IMR-90 (cell line): ENCODE results near the gene KCNJ1. TPM values are rescaled to one million over a fixed set of nuclear protein-coding genes. Genes with fewer than 3 reads are reported as not detected.

Experiments
- ATAC-seq: fragments of 200-7000 bp; cut with Tn5 transposase; 2 replicates; pipeline ENCODE4 v1.9.1; 2020; ENCODE audit warnings: low read depth, mild to moderate bottlenecking, moderate library complexity
- BruUV-seq: library from RNA; stranded (reverse); fragments of 400-500 nt; replicated peaks from 2 replicates; lab custom pipeline; 2021; lab: Mats Ljungman, UMichigan
- CTCF ChIA-PET: fragments of 300-600 bp; formaldehyde crosslinking; extraction: SDS; loops from one replicate; lab custom pipeline; 2021; ENCODE audit warnings: antibody characterized with exemption; lab: Yijun Ruan, JAX
- POLR2A ChIA-PET: fragments of 300-600 bp; sonication (Branson Sonifier 250); formaldehyde crosslinking; loops from one replicate; lab custom pipeline; 2022; ENCODE audit warnings: antibody characterized with exemption; ENCODE audit not compliant: unreplicated experiment; lab: Charles Lee
- DNase-seq: peaks from one replicate; pipeline ENCODE4 v3.0.0; 2013
- H2AFZ ChIP-seq: replicated peaks from 2 replicates; pipeline ENCODE3; 2013; ENCODE audit warnings: low read length, mild to moderate bottlenecking; ENCODE audit not compliant: poor library complexity
- H2AK5ac ChIP-seq: 2 replicates; pipeline ENCODE4 v1.6.1; 2013; ENCODE audit warnings: low read depth, low read length, inconsistent platforms
- H2AK9ac ChIP-seq: replicated peaks from 2 replicates; pipeline ENCODE3; 2013; ENCODE audit warnings: mild to moderate bottlenecking, low read depth, low read length, moderate library complexity; ENCODE audit not compliant: poor library complexity
- H2BK120ac ChIP-seq: 2 replicates; pipeline ENCODE4 v1.6.1; 2013; ENCODE audit warnings: low read depth, low read length, inconsistent platforms
- H2BK15ac ChIP-seq: 3 replicates; pipeline ENCODE4 v1.6.1; 2013; ENCODE audit warnings: low read depth, low read length, inconsistent platforms
- H2BK20ac ChIP-seq: 2 replicates; pipeline ENCODE4 v1.6.1; 2013; ENCODE audit warnings: low read depth, mild to moderate bottlenecking, inconsistent platforms, low read length, moderate library complexity
- H2BK5ac ChIP-seq: 2 replicates; pipeline ENCODE4 v1.6.1; 2013; ENCODE audit warnings: mild to moderate bottlenecking, low read depth, low read length, inconsistent platforms; ENCODE audit not compliant: poor library complexity, severe bottlenecking
- H3K14ac ChIP-seq: replicated peaks from 2 replicates; pipeline ENCODE4 v1.6.1; 2013; ENCODE audit warnings: low read depth, low read length, inconsistent platforms
- H3K18ac ChIP-seq: 2 replicates; pipeline ENCODE4 v1.6.1; 2013; ENCODE audit warnings: low read depth, low read length, control low read depth
- H3K23ac ChIP-seq: 2 replicates; pipeline ENCODE4 v1.6.1; 2013; ENCODE audit warnings: low read depth, low read length, inconsistent platforms
- H3K27ac ChIP-seq: 2 replicates; pipeline ENCODE4 v1.5.1; 2013; ENCODE audit warnings: mild to moderate bottlenecking, control low read depth, low read length; ENCODE audit not compliant: insufficient read depth
- H3K27me3 ChIP-seq: 2 replicates; pipeline ENCODE4 v1.6.1; 2013; ENCODE audit warnings: low read length; ENCODE audit not compliant: control insufficient read depth, insufficient read depth
- H3K36me3 ChIP-seq: 2 replicates; pipeline ENCODE4 v1.6.1; 2013; ENCODE audit warnings: low read length, mixed read lengths; ENCODE audit not compliant: control insufficient read depth, insufficient read depth
- H3K4ac ChIP-seq: 2 replicates; pipeline ENCODE4 v1.6.1; 2013; ENCODE audit warnings: low read depth, low read length, inconsistent platforms
- H3K4me1 ChIP-seq: 2 replicates; pipeline ENCODE4 v1.6.1; 2013; ENCODE audit warnings: low read length, mixed read lengths; ENCODE audit not compliant: control insufficient read depth, insufficient read depth
- H3K4me2 ChIP-seq: 2 replicates; pipeline ENCODE4 v1.6.1; 2013; ENCODE audit warnings: low read depth, mild to moderate bottlenecking, control low read depth, low read length, moderate library complexity
- H3K4me3 ChIP-seq: 2 replicates; pipeline ENCODE4 v1.5.1; 2013; ENCODE audit warnings: low read depth, mild to moderate bottlenecking, control low read depth, low read length, moderate library complexity; ENCODE audit not compliant: insufficient read depth
- H3K56ac ChIP-seq: 2 replicates; pipeline ENCODE4 v1.6.1; 2013; ENCODE audit warnings: low read length, inconsistent platforms; ENCODE audit not compliant: insufficient read depth; ENCODE audit errors: extremely low read depth
- H3K79me1 ChIP-seq, 2 experiments: 2 replicates each; pipeline ENCODE4 v1.6.1; 2013; ENCODE audit warnings: low read length in 2 of 2, inconsistent platforms in 1 of 2, low read depth in 1 of 2
- H3K9ac ChIP-seq: 2 replicates; pipeline ENCODE4 v1.6.1; 2013; ENCODE audit warnings: low read depth, low read length, control low read depth
- H3K9me1 ChIP-seq: 2 replicates; pipeline ENCODE4 v1.6.1; 2013; ENCODE audit warnings: low read length, inconsistent platforms; ENCODE audit not compliant: insufficient read depth
- H3K9me3 ChIP-seq: 2 replicates; pipeline ENCODE4 v1.6.1; 2013; ENCODE audit warnings: low read length; ENCODE audit not compliant: control insufficient read depth, insufficient read depth
- H4K20me1 ChIP-seq: 2 replicates; pipeline ENCODE4 v1.6.1; 2013; ENCODE audit warnings: low read length, inconsistent platforms; ENCODE audit not compliant: insufficient read depth
- H4K5ac ChIP-seq: 2 replicates; pipeline ENCODE4 v1.6.1; 2013; ENCODE audit warnings: mild to moderate bottlenecking, low read depth, low read length, control low read depth
- H4K8ac ChIP-seq, 2 experiments: 2 replicates each; pipeline ENCODE4 v1.6.1; 2013; ENCODE audit warnings: low read depth in 2 of 2, low read length in 2 of 2, control low read depth in 1 of 2, inconsistent platforms in 1 of 2
- H4K91ac ChIP-seq: 2 replicates; pipeline ENCODE4 v1.6.1; 2013; ENCODE audit warnings: low read depth, low read length, inconsistent platforms; ENCODE audit not compliant: insufficient read depth
- MXI1 ChIP-seq: IDR thresholded peaks from 2 replicates; pipeline ENCODE4 v1.6.1; 2012; ENCODE audit warnings: low read depth, mild to moderate bottlenecking, low read length, moderate library complexity, borderline replicate concordance
- NFE2L2 ChIP-seq: fragments of 150-350 bp; IDR thresholded peaks from 2 replicates; pipeline ENCODE4 v1.6.1; 2016; ENCODE audit warnings: low read depth, mild to moderate bottlenecking, low read length
- RAD21 ChIP-seq: IDR thresholded peaks from 2 replicates; pipeline ENCODE4 v1.6.1; 2012; ENCODE audit warnings: low read length, improper control_type of control experiment
- SMC3 ChIP-seq: fragments of 150-350 bp; IDR thresholded peaks from 2 replicates; pipeline ENCODE4 v1.6.1; 2016; ENCODE audit warnings: low read depth, mild to moderate bottlenecking, antibody characterized with exemption, low read length, moderate library complexity
- WGBS, 2 experiments: methylation state at CpG; one replicate each; pipeline versions ENCODE4 v1.1.5 to v1.1.7; 2013; ENCODE audit warnings: missing lambda C conversion rate in 2 of 2; ENCODE audit not compliant: insufficient read length in 1 of 2; ENCODE audit errors: extremely low coverage in 2 of 2; 5-methylcytosine and 5-hydroxymethylcytosine counted together
- dilution Hi-C: fragments of 300-500 bp; cut with HindIII; formaldehyde crosslinking; loops from one replicate; pipeline ENCODE4 v1.14.3; 2018; ENCODE audit warnings: low sequenced_read_pairs; ENCODE audit not compliant: unreplicated experiment
- in situ Hi-C: fragments of 300-500 bp; cut with MboI; formaldehyde crosslinking; loops from 3 replicates; pipeline ENCODE4 v1.14.3; 2019; ENCODE audit warnings: low sequenced_read_pairs, inconsistent platforms, mixed read lengths
- intact Hi-C: fragments of 100-400 bp; cut with micrococcal nuclease; formaldehyde crosslinking; loops from 2 replicates; pipeline ENCODE4 v1.10.0; 2022
- polyA plus RNA-seq, 3 experiments: library from polyadenylated mRNA; depleted of rRNA; stranded (reverse); fragments of >200 nt; gene quantifications; 2 replicates each; pipeline ENCODE4 v1.2.3, GENCODE V29; 2012; ENCODE audit warnings: low replicate concordance in 1 of 3
- total RNA-seq: library from RNA; depleted of rRNA; stranded (reverse); fragments of >200 nt; gene quantifications from 2 replicates; pipeline ENCODE4 v1.2.3, GENCODE V29; 2012
- TF ChIP-seq, protein P1 (sequence below): conservative IDR thresholded peaks from 2 replicates; pipeline ENCODE4 v1.5.1; 2012; ENCODE audit warnings: mild to moderate bottlenecking, low read depth, low read length, improper control_type of control experiment
- TF ChIP-seq, protein P2 (sequence below): fragments of 150-350 bp; IDR thresholded peaks from 2 replicates; pipeline ENCODE4 v1.6.1; 2017; ENCODE audit warnings: mild to moderate bottlenecking, antibody characterized with exemption, low read length, low read depth

KCNJ1 gene
- total and polyA plus RNA-seq, 2 of the 4 experiments (the other 2 are of a cell fraction) = not detected

DNA sequence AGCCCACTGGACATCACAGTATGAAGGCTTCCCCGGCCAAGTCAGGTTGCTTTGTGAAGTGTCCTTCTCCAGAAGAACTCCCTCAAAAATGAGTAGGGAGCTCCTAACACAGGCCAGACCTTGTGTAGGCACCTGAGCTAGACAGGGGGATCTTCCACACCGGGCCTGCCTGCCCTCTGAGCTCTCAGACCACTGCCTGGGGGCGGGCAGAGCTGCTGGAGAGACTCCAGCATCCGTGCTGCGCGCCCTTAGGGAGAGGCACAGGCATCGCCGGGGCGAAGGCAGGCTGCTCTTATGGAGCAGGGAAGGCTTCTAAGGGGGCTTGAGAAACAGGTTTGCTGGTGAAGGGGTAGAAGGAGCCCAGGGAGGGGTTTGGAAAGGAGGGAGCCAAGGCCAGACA is 28.4 kb upstream of the KCNJ1 start:
- H3K23ac ChIP-seq = no peak overlapping the region
- H3K27me3 ChIP-seq = peaks cover 21% of the 10 kb centered on the region
- dilution Hi-C loops = no loop called here
- no peak overlapping the region for H4K91ac ChIP-seq
- no peak overlapping the region for H2BK15ac ChIP-seq
- no peak overlapping the region for H3K4ac ChIP-seq
- H4K8ac ChIP-seq = no peak overlapping the region
- H2BK5ac ChIP-seq = no peak overlapping the region
- no peaks in the 10 kb centered on the region for H3K9me3 ChIP-seq
- no peak overlapping the region for H3K18ac ChIP-seq
- no peaks in the 10 kb centered on the region for H3K79me1 ChIP-seq
- TF ChIP-seq NFE2L2 (no peak), SMC3 (no peak), MXI1 (no peak), RAD21 (no peak)
- TF ChIP-seq, protein P1, sequence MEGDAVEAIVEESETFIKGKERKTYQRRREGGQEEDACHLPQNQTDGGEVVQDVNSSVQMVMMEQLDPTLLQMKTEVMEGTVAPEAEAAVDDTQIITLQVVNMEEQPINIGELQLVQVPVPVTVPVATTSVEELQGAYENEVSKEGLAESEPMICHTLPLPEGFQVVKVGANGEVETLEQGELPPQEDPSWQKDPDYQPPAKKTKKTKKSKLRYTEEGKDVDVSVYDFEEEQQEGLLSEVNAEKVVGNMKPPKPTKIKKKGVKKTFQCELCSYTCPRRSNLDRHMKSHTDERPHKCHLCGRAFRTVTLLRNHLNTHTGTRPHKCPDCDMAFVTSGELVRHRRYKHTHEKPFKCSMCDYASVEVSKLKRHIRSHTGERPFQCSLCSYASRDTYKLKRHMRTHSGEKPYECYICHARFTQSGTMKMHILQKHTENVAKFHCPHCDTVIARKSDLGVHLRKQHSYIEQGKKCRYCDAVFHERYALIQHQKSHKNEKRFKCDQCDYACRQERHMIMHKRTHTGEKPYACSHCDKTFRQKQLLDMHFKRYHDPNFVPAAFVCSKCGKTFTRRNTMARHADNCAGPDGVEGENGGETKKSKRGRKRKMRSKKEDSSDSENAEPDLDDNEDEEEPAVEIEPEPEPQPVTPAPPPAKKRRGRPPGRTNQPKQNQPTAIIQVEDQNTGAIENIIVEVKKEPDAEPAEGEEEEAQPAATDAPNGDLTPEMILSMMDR = no peak
- TF ChIP-seq, protein P2, sequence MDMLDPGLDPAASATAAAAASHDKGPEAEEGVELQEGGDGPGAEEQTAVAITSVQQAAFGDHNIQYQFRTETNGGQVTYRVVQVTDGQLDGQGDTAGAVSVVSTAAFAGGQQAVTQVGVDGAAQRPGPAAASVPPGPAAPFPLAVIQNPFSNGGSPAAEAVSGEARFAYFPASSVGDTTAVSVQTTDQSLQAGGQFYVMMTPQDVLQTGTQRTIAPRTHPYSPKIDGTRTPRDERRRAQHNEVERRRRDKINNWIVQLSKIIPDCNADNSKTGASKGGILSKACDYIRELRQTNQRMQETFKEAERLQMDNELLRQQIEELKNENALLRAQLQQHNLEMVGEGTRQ = no peak
- no peak overlapping the region for H3K4me2 ChIP-seq
- no peaks in the 10 kb centered on the region for H3K4me1 ChIP-seq
- 60% methylated on average over 1 of the region's 9 CpGs; no CpG with 5 or more reads in 1 of the 2 experiments for WGBS, 2 experiments
- no peak overlapping the region for H2BK20ac ChIP-seq
- H4K20me1 ChIP-seq = no peaks in the 10 kb centered on the region
- DNase-seq (no peak), ATAC-seq (no peak)
- no peak overlapping the region for H3K14ac ChIP-seq
- CTCF ChIA-PET = no interaction called here
- no TSS peak for BruUV-seq
- in situ Hi-C loops = no loop called here
- H2AK5ac ChIP-seq = no peak overlapping the region
- H2AFZ ChIP-seq = no peak overlapping the region
- H2AK9ac ChIP-seq = no peak overlapping the region
- no peak overlapping the region for H3K27ac ChIP-seq
- no peak overlapping the region for H3K4me3 ChIP-seq
- POLR2A ChIA-PET = no interaction called here
- H4K5ac ChIP-seq = no peak overlapping the region
- intact Hi-C loops = no loop called here
- no peak overlapping the region for H3K9ac ChIP-seq
- H3K36me3 ChIP-seq = no peaks in the 10 kb centered on the region
- no peak overlapping the region for H3K56ac ChIP-seq
- H3K9me1 ChIP-seq = no peaks in the 10 kb centered on the region
- H2BK120ac ChIP-seq = no peak overlapping the region
